ENCODE measurements around the gene SARDH. TPM values are rescaled to one million over a fixed set of nuclear protein-coding genes. Genes with fewer than 3 reads are reported as not detected.

The SARDH gene
- total RNA-seq, 1 donor: 0.18 TPM

DNA sequence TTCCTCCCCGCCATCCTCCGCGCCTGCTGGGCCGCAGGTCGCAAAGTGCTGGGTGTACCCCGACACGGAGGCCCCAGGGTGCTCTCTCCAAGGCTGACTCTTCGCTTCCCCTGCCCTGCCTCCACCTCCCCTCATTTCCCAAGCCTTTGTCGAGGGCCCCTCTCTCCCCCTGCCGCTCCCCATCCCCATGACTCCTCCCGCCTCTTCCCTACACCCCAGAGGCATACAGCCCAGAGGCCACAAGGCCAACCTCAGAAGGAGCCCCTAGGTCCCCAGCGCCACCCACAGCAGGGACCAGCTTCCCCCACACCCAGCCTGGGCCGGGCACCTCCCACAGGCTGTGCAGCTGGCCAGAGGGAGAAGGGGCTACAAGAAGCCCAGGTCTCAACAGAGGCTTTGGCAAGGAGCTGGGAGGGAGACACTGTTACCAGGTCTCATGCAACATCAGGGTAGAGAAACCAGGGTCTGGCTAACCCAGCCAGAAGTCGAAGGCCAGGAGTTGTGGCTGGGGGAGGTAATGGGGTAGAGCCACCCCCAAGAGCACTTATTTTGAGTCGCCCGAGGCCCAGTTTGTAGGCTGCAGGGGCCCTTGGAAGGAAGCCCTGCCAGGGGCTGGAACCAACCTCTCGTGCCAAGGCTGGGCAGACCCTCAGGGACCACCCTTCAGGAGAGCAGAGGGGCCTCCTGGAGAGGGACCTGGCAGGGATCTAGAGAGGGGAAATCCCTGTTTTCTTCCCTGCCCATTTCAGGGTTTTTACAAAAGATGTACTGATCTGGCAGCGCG lies 24.5 kb upstream of the SARDH start:
- DNase-seq (ENCODE audit: low read depth): no peak
- no peak overlapping the region for H3K4me3 ChIP-seq (ENCODE audit: low read depth, low read length)
- TF ChIP-seq, protein P1, sequence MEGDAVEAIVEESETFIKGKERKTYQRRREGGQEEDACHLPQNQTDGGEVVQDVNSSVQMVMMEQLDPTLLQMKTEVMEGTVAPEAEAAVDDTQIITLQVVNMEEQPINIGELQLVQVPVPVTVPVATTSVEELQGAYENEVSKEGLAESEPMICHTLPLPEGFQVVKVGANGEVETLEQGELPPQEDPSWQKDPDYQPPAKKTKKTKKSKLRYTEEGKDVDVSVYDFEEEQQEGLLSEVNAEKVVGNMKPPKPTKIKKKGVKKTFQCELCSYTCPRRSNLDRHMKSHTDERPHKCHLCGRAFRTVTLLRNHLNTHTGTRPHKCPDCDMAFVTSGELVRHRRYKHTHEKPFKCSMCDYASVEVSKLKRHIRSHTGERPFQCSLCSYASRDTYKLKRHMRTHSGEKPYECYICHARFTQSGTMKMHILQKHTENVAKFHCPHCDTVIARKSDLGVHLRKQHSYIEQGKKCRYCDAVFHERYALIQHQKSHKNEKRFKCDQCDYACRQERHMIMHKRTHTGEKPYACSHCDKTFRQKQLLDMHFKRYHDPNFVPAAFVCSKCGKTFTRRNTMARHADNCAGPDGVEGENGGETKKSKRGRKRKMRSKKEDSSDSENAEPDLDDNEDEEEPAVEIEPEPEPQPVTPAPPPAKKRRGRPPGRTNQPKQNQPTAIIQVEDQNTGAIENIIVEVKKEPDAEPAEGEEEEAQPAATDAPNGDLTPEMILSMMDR (IDR thresholded peaks at IDR 0.05; ENCODE audit: insufficient read depth, low read length): no peak

DNA sequence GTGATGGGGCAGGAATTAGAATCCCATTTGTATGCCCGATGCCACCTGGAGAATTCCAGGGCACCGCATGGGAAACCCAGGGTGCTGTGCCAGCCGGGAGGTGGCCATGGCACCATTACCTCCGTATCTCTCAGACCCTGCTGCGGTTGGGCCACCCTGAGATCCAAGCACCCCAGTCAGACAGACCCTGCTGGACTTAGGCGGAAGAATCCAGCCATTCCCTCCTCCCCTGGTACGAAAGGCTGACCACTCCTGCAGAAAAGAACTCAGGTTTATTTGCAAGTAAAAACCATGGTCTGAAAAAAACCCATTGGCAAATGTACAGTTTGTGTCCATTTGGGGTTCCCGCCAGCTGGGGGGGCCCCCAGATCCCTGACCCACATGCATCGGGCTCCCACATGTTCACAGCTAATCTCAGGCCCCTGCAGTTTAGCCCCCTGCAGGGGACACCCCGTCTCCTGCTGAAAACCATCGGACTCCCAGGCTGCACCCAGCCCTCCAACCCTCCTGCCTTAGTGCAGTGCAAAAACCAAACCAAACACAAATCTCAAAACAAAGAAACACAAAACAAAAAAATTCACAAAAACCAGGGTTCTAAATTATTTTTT lies 23.6 kb upstream of the SARDH start:
- no peak for DNase-seq (ENCODE audit: low read depth)
- TF ChIP-seq, protein P1 (IDR thresholded peaks at IDR 0.05; ENCODE audit: insufficient read depth, low read length): no peak
- no peak overlapping the region for H3K4me3 ChIP-seq (ENCODE audit: low read depth, low read length)

DNA sequence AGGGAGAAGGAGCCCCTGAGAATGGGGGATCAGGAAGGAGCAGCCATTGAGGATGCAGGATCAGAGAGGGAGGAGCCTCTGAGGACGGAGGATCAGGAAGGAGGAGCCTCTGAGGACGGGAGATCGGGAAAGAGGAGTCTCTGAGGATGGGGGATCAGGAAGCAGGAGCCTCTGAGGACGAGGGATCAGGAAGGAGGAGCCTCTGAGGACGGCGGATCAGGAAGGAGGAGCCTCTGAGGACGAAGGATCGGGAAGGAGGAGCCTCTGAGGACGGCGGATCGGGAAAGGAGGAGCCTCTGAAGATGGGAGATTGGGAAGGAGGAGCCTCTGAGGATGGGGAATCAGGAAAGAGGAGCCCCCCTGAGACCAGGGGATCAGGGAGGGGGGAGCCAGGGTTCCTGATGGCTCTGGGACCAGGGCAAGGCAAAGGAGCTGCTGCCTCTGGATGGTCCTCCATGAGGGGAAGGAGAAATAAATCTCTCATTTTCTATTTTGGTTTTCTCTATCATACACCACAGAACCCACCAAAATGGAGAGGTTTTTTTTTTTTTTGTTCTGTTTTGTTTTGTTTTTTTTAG lies 22.6 kb upstream of the SARDH start:
- no peak overlapping the region for H3K4me3 ChIP-seq (ENCODE audit: low read depth, low read length)
- TF ChIP-seq, protein P1 (IDR thresholded peaks at IDR 0.05; ENCODE audit: insufficient read depth, low read length): no peak
- no peak for DNase-seq (ENCODE audit: low read depth)

DNA sequence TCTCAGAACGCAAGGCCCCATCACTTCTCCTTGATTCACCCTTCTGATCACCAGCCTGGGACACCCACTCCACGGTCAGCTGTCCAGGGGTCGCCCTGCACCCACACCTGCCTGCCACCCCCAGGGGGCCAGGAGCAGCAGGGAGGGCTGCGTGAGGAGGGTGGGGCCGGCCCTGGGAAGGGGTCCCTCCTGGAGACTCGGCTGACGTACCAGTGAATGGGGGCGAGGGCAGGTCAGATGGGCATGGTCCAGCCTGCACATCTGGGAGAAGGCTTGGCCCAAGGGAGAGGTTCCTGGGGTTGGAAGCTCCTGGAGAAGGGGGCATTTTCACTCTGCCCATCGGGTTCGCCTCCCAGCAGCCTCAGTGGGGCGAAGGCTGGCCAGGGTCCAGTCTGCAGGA lies 21.8 kb upstream of the SARDH start:
- TF ChIP-seq, protein P1 (IDR thresholded peaks at IDR 0.05; ENCODE audit: insufficient read depth, low read length): no peak
- no peak for DNase-seq (ENCODE audit: low read depth)
- H3K4me3 ChIP-seq (ENCODE audit: low read depth, low read length): no peak overlapping the region

DNA sequence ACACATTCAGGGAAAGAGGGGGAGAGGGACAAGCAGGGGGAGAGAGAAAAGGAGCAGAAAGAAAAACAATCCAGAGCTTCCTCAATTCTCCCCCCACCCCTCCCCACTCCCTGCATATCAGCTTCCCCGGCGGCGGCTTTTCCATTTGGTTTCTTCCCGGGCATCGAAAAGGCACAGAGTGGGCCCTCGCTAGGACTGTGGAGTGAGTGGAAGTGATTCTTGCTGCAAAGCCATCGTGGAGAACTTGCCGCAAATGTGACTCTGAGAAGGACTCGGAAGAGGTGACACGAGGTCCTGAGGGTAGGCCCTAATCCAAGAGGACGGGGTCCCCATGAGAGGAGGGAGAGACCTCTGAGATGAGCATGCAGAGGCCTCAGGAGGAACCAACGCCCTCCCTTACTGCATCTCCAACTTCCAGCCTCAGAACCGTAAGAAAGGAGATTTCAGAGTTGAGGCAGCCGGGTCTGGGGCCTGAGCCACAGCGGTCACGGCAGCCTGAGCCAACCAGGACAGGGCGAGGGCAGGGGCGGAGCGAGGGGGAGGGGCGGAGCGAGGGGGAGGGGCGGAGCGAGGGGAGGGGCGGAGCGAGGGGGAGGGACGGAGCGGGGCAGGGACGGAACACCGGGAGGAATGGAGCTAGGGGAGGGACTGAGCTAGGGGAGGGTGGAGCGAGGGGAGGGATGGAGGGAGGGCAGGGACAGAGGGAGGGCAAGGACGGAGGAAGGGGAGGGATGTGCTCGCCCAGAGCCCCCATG lies 21.2 kb upstream of the SARDH start:
- H3K4me3 ChIP-seq (ENCODE audit: low read depth, low read length): no peak overlapping the region
- TF ChIP-seq, protein P1 (IDR thresholded peaks at IDR 0.05; ENCODE audit: insufficient read depth, low read length): no peak
- DNase-seq (ENCODE audit: low read depth): peak; percentile 42

DNA sequence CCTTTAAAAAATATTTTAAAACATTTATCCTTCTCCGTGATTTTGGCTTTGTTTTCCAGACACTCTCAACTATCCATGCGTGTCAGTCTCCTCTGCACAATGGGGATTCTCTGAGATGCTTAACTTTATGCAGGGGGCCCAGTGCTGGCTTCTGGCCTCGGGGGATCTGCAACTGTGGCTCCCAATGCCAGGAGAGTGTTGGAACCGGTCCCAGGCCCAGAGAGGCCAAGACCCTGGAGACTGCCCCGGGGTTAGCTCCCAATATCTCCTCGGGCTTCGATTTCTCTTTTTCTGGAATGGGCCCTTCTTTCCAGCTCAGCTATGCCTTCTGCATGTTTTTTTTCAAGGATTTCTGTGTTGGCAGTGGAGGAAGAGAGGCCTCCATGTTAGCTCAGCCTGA lies 20.1 kb upstream of the SARDH start:
- no peak for DNase-seq (ENCODE audit: low read depth)
- TF ChIP-seq, protein P1 (IDR thresholded peaks at IDR 0.05; ENCODE audit: insufficient read depth, low read length): no peak
- H3K4me3 ChIP-seq (ENCODE audit: low read depth, low read length): no peak overlapping the region
